ENCODE results near the gene KRTAP13-1. TPM values are rescaled to one million over a fixed set of nuclear protein-coding genes. Genes with fewer than 3 reads are reported as not detected.

The KRTAP13-1 gene
- total RNA-seq (not detected), polyA plus RNA-seq (ENCODE audit: insufficient read depth in 1 of 8, insufficient read length in 8 of 8, low replicate concordance in 1 of 8) (not detected)
- long read RNA-seq, donor 1, result 0 reads
- long read RNA-seq, donor 2, result 0 reads
- long read RNA-seq, donor 3, result 0 reads
- long read RNA-seq, donor 4, result 0 reads
- long read RNA-seq, donor 5, result 0 reads
- long read RNA-seq, donor 6, result 0 reads
- long read RNA-seq, donor 7, result 0 reads
- long read RNA-seq, donor 8, result 0 reads
- long read RNA-seq, donor 9, result 0 reads
- long read RNA-seq, donor 10, result 0 reads
- long read RNA-seq, donor 11, result 0 reads

GRCh38 chr21:30395731-30396130, at the start of gene KRTAP13-1:
Gene KRTAP13-1, plus strand, starts transcription at chr21:30396031. Its CDS starts 56 bp downstream, at chr21:30396087.
- no peaks in the 10 kb centered on the region for H3K4me1 ChIP-seq (ENCODE audit: control insufficient read depth, insufficient read depth, low read length)
- H3K9me3 ChIP-seq (replicated peaks; ENCODE audit: control insufficient read depth, low read depth, low read length), result no peaks in the 10 kb centered on the region
- DNase-seq, result no peak
- no peak within 1 kb of the TSS for H3K4me3 ChIP-seq (ENCODE audit: low read length)
- WGBS (ENCODE audit: insufficient coverage), result 72% methylated on average over 2 of the region's 4 CpGs
- H3K27ac ChIP-seq (ENCODE audit: low read length), result no peak within 1 kb of the TSS
- H3K27me3 ChIP-seq (ENCODE audit: control insufficient read depth, insufficient read depth, low read length), result no peaks in the 10 kb centered on the region
- H3K36me3 ChIP-seq (ENCODE audit: control insufficient read depth, insufficient read depth, low read length), result no peaks in the 10 kb centered on the region

- no peaks in the 10 kb centered on the region for H3K36me3 ChIP-seq (ENCODE audit: control insufficient read depth, insufficient read depth, low read length)
- no peak within 1 kb of the TSS for H3K4me3 ChIP-seq (ENCODE audit: low read length)
- DNase-seq, result no peak
- H3K27me3 ChIP-seq (ENCODE audit: control insufficient read depth, insufficient read depth, low read length), result no peaks in the 10 kb centered on the region
- WGBS (ENCODE audit: insufficient coverage), result 70% methylated on average over 2 of the region's 4 CpGs
- H3K4me1 ChIP-seq (ENCODE audit: control insufficient read depth, insufficient read depth, low read length), result no peaks in the 10 kb centered on the region
- no peak within 1 kb of the TSS for H3K27ac ChIP-seq (ENCODE audit: low read length)
- H3K9me3 ChIP-seq (replicated peaks; ENCODE audit: control insufficient read depth, low read depth, low read length), result peaks cover 7% of the 10 kb centered on the region
Observed at GRCh38 chr21:30348506-30348905, 47.3 kb upstream of the KRTAP13-1 start, which contains the start of gene KRTAP23-1. Gene KRTAP23-1, minus strand, starts transcription at chr21:30348606. Its CDS starts 0 bp downstream, at chr21:30348606.

GRCh38 chr21:30349572-30349971, 46.3 kb upstream of the KRTAP13-1 start:
- Histone ChIP-seq H3K27me3 (ENCODE audit: control insufficient read depth, insufficient read depth, low read length) (no peaks in the 10 kb centered on the region), H3K27ac (ENCODE audit: low read length) (no peak overlapping the region), H3K36me3 (ENCODE audit: control insufficient read depth, insufficient read depth, low read length) (no peaks in the 10 kb centered on the region), H3K4me3 (ENCODE audit: low read length) (no peak overlapping the region), H3K4me1 (ENCODE audit: control insufficient read depth, insufficient read depth, low read length) (no peaks in the 10 kb centered on the region), H3K9me3 (replicated peaks; ENCODE audit: control insufficient read depth, low read depth, low read length) (peaks cover 7% of the 10 kb centered on the region)
- peak; percentile 30 for DNase-seq
- no CpG with 5 or more reads among the region's 3 CpGs for WGBS (ENCODE audit: insufficient coverage)

- WGBS (ENCODE audit: insufficient coverage), result no CpG with 5 or more reads among the region's 1 CpG
Observed at GRCh38 chr21:30351534-30351933, 44.3 kb upstream of the KRTAP13-1 start.

GRCh38 chr21:30354308-30355005, 41.4 kb upstream of the KRTAP13-1 start:
- WGBS (ENCODE audit: insufficient coverage), result no CpG with 5 or more reads among the region's 1 CpG
- Histone ChIP-seq H3K4me3 (ENCODE audit: low read length) (no peak overlapping the region), H3K36me3 (ENCODE audit: control insufficient read depth, insufficient read depth, low read length) (no peaks in the 10 kb centered on the region), H3K27me3 (ENCODE audit: control insufficient read depth, insufficient read depth, low read length) (no peaks in the 10 kb centered on the region), H3K27ac (ENCODE audit: low read length) (no peak overlapping the region), H3K4me1 (ENCODE audit: control insufficient read depth, insufficient read depth, low read length) (no peaks in the 10 kb centered on the region), H3K9me3 (replicated peaks; ENCODE audit: control insufficient read depth, low read depth, low read length) (no peaks in the 10 kb centered on the region)
- DNase-seq, result no peak

More at GRCh38 chr21:30351534-30351933, 44.3 kb upstream of the KRTAP13-1 start:
- DNase-seq, result no peak
- Histone ChIP-seq H3K4me1 (ENCODE audit: control insufficient read depth, insufficient read depth, low read length) (no peaks in the 10 kb centered on the region), H3K4me3 (ENCODE audit: low read length) (no peak overlapping the region), H3K9me3 (replicated peaks; ENCODE audit: control insufficient read depth, low read depth, low read length) (no peaks in the 10 kb centered on the region), H3K36me3 (ENCODE audit: control insufficient read depth, insufficient read depth, low read length) (no peaks in the 10 kb centered on the region), H3K27ac (ENCODE audit: low read length) (no peak overlapping the region), H3K27me3 (ENCODE audit: control insufficient read depth, insufficient read depth, low read length) (no peaks in the 10 kb centered on the region)

GRCh38 chr21:30355906-30356305, 39.9 kb upstream of the KRTAP13-1 start:
- no peaks in the 10 kb centered on the region for H3K36me3 ChIP-seq (ENCODE audit: control insufficient read depth, insufficient read depth, low read length)
- no CpG with 5 or more reads among the region's 3 CpGs for WGBS (ENCODE audit: insufficient coverage)
- H3K4me3 ChIP-seq (ENCODE audit: low read length), result no peak overlapping the region
- no peaks in the 10 kb centered on the region for H3K9me3 ChIP-seq (replicated peaks; ENCODE audit: control insufficient read depth, low read depth, low read length)
- no peaks in the 10 kb centered on the region for H3K4me1 ChIP-seq (ENCODE audit: control insufficient read depth, insufficient read depth, low read length)
- H3K27ac ChIP-seq (ENCODE audit: low read length), result no peak overlapping the region
- DNase-seq, result peak; percentile 64
- H3K27me3 ChIP-seq (ENCODE audit: control insufficient read depth, insufficient read depth, low read length), result no peaks in the 10 kb centered on the region

GRCh38 chr21:30372139-30372770, 23.6 kb upstream of the KRTAP13-1 start, which contains the start of gene KRTAP13-2:
Gene KRTAP13-2, minus strand, starts transcription at chr21:30372271. Its CDS starts 58 bp downstream, at chr21:30372213.
- Histone ChIP-seq H3K27ac (ENCODE audit: low read length) (no peak within 1 kb of the TSS), H3K36me3 (ENCODE audit: control insufficient read depth, insufficient read depth, low read length) (no peaks in the 10 kb centered on the region), H3K4me1 (ENCODE audit: control insufficient read depth, insufficient read depth, low read length) (no peaks in the 10 kb centered on the region), H3K4me3 (ENCODE audit: low read length) (no peak within 1 kb of the TSS), H3K27me3 (ENCODE audit: control insufficient read depth, insufficient read depth, low read length) (no peaks in the 10 kb centered on the region), H3K9me3 (replicated peaks; ENCODE audit: control insufficient read depth, low read depth, low read length) (no peaks in the 10 kb centered on the region)
- no peak for DNase-seq
- 95% methylated on average over 2 of the region's 5 CpGs for WGBS (ENCODE audit: insufficient coverage)

GRCh38 chr21:30382201-30382600, 13.6 kb upstream of the KRTAP13-1 start:
- Histone ChIP-seq H3K9me3 (replicated peaks; ENCODE audit: control insufficient read depth, low read depth, low read length) (no peaks in the 10 kb centered on the region), H3K36me3 (ENCODE audit: control insufficient read depth, insufficient read depth, low read length) (no peaks in the 10 kb centered on the region), H3K4me3 (ENCODE audit: low read length) (no peak overlapping the region), H3K27ac (ENCODE audit: low read length) (no peak overlapping the region), H3K27me3 (ENCODE audit: control insufficient read depth, insufficient read depth, low read length) (no peaks in the 10 kb centered on the region), H3K4me1 (ENCODE audit: control insufficient read depth, insufficient read depth, low read length) (no peaks in the 10 kb centered on the region)
- WGBS (ENCODE audit: insufficient coverage), result no CpG with 5 or more reads among the region's 1 CpG
- DNase-seq, result no peak

- Histone ChIP-seq H3K27me3 (ENCODE audit: control insufficient read depth, insufficient read depth, low read length) (no peaks in the 10 kb centered on the region), H3K27ac (ENCODE audit: low read length) (no peak overlapping the region), H3K4me3 (ENCODE audit: low read length) (no peak overlapping the region), H3K4me1 (ENCODE audit: control insufficient read depth, insufficient read depth, low read length) (no peaks in the 10 kb centered on the region), H3K36me3 (ENCODE audit: control insufficient read depth, insufficient read depth, low read length) (no peaks in the 10 kb centered on the region), H3K9me3 (replicated peaks; ENCODE audit: control insufficient read depth, low read depth, low read length) (peaks cover 3% of the 10 kb centered on the region)
- no peak for DNase-seq
- WGBS (ENCODE audit: insufficient coverage), result 80% methylated on average over 1 of the region's 2 CpGs
Observed at GRCh38 chr21:30391492-30392025, 4.3 kb upstream of the KRTAP13-1 start.
